Loucy (cell line): Measurements from ENCODE around the gene BLOC1S6.

Source experiments
- EZH2phosphoT487 ChIP-seq: fragments of 200-600 bp; IDR thresholded peaks from 2 replicates; pipeline ENCODE4 v1.6.1; 2018; ENCODE audit warnings: antibody characterized with exemption, mild to moderate bottlenecking, moderate library complexity, borderline replicate concordance
- TF ChIP-seq, protein P1 (sequence below): fragments of 200-600 bp; sonication (generic); conservative IDR thresholded peaks from 2 replicates; pipeline ENCODE4 v1.5.1; 2014; ENCODE audit warnings: mild to moderate bottlenecking, antibody characterized with exemption, low read length

DNA sequence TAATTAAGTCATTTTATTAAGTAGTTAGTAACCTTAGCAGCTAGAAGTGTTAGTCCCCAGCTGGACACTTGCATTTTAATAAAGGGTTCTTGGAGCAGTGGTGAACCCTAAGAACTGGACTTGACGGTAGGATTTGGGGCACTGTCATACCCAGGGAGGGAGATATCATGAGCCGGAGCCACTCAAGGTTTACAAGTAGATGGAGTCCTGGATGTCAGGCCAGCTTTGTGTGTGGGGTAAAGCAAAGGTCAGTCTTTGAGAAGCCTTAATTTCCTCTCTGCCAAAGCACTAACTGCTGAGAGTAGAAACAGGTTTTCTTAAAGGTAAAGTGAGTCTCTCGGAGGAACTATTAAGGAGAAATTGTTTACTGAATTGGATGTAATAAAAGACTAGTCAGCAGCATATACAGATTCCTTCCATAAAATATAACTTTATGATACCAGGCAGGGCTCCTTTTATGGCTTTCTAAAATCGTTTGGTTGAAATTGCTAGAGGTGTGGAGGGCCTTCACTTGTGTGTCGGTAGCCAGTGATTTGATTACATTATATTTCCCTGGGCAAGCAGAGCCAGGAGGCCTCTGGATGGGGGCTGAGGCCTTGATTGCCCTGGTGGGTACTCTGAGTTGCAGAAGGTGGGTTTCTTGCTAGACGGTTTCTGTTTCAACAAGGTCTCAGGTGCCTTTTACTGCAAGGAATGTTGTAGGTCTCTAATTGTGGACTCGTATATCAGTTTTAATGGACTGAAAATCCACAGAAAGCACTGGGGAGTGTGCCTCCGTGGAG is 70.8 kb downstream of the BLOC1S6 start:
- TF ChIP-seq, protein P1, sequence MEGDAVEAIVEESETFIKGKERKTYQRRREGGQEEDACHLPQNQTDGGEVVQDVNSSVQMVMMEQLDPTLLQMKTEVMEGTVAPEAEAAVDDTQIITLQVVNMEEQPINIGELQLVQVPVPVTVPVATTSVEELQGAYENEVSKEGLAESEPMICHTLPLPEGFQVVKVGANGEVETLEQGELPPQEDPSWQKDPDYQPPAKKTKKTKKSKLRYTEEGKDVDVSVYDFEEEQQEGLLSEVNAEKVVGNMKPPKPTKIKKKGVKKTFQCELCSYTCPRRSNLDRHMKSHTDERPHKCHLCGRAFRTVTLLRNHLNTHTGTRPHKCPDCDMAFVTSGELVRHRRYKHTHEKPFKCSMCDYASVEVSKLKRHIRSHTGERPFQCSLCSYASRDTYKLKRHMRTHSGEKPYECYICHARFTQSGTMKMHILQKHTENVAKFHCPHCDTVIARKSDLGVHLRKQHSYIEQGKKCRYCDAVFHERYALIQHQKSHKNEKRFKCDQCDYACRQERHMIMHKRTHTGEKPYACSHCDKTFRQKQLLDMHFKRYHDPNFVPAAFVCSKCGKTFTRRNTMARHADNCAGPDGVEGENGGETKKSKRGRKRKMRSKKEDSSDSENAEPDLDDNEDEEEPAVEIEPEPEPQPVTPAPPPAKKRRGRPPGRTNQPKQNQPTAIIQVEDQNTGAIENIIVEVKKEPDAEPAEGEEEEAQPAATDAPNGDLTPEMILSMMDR, result no peak
- TF ChIP-seq EZH2phosphoT487, result no peak
